Measurements from ENCODE around the gene SLK.

SLK gene

GRCh38 chr10:103930449-103930848 lies 36.5 kb upstream of the SLK start:
- TF ChIP-seq, protein P1, sequence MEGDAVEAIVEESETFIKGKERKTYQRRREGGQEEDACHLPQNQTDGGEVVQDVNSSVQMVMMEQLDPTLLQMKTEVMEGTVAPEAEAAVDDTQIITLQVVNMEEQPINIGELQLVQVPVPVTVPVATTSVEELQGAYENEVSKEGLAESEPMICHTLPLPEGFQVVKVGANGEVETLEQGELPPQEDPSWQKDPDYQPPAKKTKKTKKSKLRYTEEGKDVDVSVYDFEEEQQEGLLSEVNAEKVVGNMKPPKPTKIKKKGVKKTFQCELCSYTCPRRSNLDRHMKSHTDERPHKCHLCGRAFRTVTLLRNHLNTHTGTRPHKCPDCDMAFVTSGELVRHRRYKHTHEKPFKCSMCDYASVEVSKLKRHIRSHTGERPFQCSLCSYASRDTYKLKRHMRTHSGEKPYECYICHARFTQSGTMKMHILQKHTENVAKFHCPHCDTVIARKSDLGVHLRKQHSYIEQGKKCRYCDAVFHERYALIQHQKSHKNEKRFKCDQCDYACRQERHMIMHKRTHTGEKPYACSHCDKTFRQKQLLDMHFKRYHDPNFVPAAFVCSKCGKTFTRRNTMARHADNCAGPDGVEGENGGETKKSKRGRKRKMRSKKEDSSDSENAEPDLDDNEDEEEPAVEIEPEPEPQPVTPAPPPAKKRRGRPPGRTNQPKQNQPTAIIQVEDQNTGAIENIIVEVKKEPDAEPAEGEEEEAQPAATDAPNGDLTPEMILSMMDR (IDR thresholded peaks at IDR 0.05; ENCODE audit: low read depth, low read length): no peak
- no peak overlapping the region for H3K4me3 ChIP-seq (ENCODE audit: low read depth, low read length)
- in situ Hi-C loops (cut with HindIII; ENCODE audit: low sequenced_read_pairs): no loop called here
- no peak for DNase-seq (ENCODE audit: low read depth, low spot score)

DNA sequence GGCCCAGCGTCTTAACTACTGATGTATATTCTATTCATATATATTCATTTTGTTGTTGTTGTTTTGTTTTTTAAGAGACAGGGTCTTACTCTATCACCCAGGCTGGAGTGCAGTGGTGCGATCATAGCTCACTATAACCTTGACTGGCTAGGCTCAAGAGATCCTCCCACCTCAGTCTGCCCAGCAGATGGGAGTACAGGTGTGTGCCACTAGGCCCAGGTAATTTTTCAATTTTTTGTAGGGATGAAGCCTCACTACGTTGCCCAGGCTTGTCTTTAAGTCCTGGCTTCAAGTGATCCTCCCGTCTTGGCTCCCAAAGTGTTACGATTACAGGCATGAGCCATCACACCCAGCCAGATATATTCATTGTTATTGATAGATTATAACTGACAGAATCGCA lies 36.1 kb upstream of the SLK start:
- TF ChIP-seq, protein P1 (IDR thresholded peaks at IDR 0.05; ENCODE audit: low read depth, low read length): no peak
- no peak for DNase-seq (ENCODE audit: low read depth, low spot score)
- no peak overlapping the region for H3K4me3 ChIP-seq (ENCODE audit: low read depth, low read length)
- in situ Hi-C loops (cut with HindIII; ENCODE audit: low sequenced_read_pairs): no loop called here

DNA sequence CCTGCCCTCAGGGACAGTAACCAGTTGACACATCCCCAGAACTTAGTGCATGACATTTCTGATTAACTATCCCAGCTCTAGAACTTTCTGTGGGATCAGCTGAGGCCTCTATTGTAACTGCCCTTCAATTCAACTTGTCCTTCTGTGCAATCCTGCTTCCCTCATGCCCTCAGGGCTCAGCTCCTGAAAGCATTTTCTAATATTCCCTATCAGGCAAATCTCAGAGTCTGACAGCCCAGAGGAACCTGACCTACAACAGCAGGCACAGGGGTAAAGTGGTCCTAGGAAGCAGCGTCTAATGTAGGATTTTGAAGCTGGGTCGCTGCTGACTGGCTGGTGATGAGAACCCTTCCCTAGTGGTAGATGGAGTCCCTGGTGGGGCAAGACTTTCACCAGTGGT lies 35.3 kb upstream of the SLK start:
- in situ Hi-C loops (cut with HindIII; ENCODE audit: low sequenced_read_pairs): no loop called here
- TF ChIP-seq, protein P1 (IDR thresholded peaks at IDR 0.05; ENCODE audit: low read depth, low read length): no peak
- no peak for DNase-seq (ENCODE audit: low read depth, low spot score)
- H3K4me3 ChIP-seq (ENCODE audit: low read depth, low read length): no peak overlapping the region

DNA sequence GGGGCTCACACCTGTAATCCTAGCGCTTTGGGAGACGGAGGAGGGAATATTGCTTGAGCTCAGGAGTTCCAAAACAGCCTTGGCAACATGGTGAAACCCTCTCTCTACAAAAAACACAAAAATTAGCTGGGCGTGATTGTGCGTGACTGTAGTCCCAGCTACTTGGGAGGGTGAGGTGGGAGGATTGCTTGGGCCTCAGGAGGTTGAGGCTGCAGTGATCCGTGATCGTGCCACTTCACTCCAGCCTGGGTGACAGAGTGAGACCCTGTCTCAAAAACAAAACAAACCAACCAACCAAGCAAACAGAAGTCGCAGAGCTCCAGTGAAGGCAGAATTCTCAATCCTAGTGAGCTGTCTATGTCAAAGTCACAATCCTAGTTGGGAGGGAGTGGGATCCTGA lies 34.7 kb upstream of the SLK start:
- in situ Hi-C loops (cut with HindIII; ENCODE audit: low sequenced_read_pairs): no loop called here
- TF ChIP-seq, protein P1 (IDR thresholded peaks at IDR 0.05; ENCODE audit: low read depth, low read length): no peak
- no peak for DNase-seq (ENCODE audit: low read depth, low spot score)

DNA sequence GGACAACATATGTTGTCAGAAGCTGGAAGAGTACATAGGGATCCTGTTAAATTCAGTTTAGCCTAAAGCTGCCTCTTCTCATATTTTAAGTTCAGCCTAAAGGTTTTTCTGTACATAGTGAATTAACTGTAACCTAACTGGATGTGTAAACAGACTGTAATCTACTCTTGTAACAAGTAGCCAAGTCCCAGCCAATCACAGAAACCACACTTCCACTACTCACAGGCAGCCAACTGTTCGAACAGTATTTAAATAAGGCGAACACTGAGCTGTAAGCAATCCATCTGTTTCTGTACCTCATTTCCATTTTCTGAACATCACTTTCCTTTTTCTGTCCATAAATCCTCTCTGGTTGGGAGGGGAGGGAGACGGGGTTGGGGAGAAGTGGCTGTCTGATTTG lies 34.0 kb upstream of the SLK start:
- no peak overlapping the region for H3K4me3 ChIP-seq (ENCODE audit: low read depth, low read length)
- in situ Hi-C loops (cut with HindIII; ENCODE audit: low sequenced_read_pairs): no loop called here
- no peak for DNase-seq (ENCODE audit: low read depth, low spot score)
- TF ChIP-seq, protein P1 (IDR thresholded peaks at IDR 0.05; ENCODE audit: low read depth, low read length): no peak

More for the DNA sequence above, 34.7 kb upstream of the SLK start:
- H3K4me3 ChIP-seq (ENCODE audit: low read depth, low read length): no peak overlapping the region

- H3K4me3 ChIP-seq (ENCODE audit: low read depth, low read length): no peak overlapping the region
- TF ChIP-seq, protein P1 (IDR thresholded peaks at IDR 0.05; ENCODE audit: low read depth, low read length): no peak
- in situ Hi-C loops (cut with HindIII; ENCODE audit: low sequenced_read_pairs): no loop called here
- DNase-seq (ENCODE audit: low read depth, low spot score): no peak
These were observed 33.3 kb upstream of the SLK start for GRCh38 chr10:103933557-103934121.

DNA sequence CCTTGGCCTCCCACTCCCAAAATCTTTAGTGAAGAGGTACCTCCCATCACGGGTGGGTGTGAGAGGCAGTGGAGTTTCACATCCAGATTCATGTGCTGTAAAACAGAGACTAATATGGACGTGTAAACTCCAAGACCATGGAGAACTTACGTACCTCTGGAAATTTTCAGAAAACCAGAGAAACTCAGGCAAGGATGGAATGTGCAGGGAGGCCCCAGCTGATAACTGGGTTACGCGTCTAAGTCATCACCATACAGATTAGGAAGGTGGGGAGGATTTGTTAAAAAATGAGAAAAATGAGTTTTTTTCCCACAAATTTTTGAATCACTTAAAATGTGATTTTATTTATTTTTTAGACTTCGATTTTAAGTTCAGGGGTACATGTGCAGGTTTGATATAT lies 32.6 kb upstream of the SLK start:
- DNase-seq (ENCODE audit: low read depth, low spot score): no peak
- no peak overlapping the region for H3K4me3 ChIP-seq (ENCODE audit: low read depth, low read length)
- TF ChIP-seq, protein P1 (IDR thresholded peaks at IDR 0.05; ENCODE audit: low read depth, low read length): no peak
- in situ Hi-C loops (cut with HindIII; ENCODE audit: low sequenced_read_pairs): no loop called here

Data from astrocyte of the spinal cord (primary cell).